BLaER1 treated with 17β-estradiol and CSF1 and Interleukin-3, amounts not matched to agents 10 nM and 100 nM (cell line): ENCODE data around the gene ATF6.
A peak's percentile ranks its signal among the peaks of the same experiment; 100 is the strongest.

ENCODE experiments used
- H3K27ac ChIP-seq, 11 experiments: shearing (Covaris generic); formaldehyde crosslinking; 2 replicates each; pipeline ENCODE4 v1.8.1; 2022
- H3K27me3 ChIP-seq, 11 experiments: shearing (Covaris generic); formaldehyde crosslinking; 2 replicates each; pipeline ENCODE4 v1.8.1; 2022
- H3K36me3 ChIP-seq, 11 experiments: shearing (Covaris generic); formaldehyde crosslinking; 2 replicates each; pipeline ENCODE4 v1.8.1; 2022
- H3K4me1 ChIP-seq, 10 experiments: shearing (Covaris generic); formaldehyde crosslinking; 2 replicates each; pipeline ENCODE4 v1.8.1; 2022
- H3K4me2 ChIP-seq, 11 experiments: shearing (Covaris generic); formaldehyde crosslinking; 2 replicates each; pipeline ENCODE4 v1.8.1; 2022
- H3K4me3 ChIP-seq, 10 experiments: shearing (Covaris generic); formaldehyde crosslinking; 2 replicates each; pipeline ENCODE4 v1.8.1; 2022
- H3K9ac ChIP-seq, 11 experiments: shearing (Covaris generic); formaldehyde crosslinking; 2 replicates each; pipeline ENCODE4 v1.8.1; 2022
- H3K9me3 ChIP-seq, 11 experiments: shearing (Covaris generic); formaldehyde crosslinking; replicated peaks in 1 of 11; 2 replicates each; pipeline ENCODE4 v1.8.1; 2022
- H4K20me1 ChIP-seq, 11 experiments: shearing (Covaris generic); formaldehyde crosslinking; 2 replicates each; pipeline ENCODE4 v1.8.1; 2022
- Cebpa-rat ChIP-seq, 11 experiments: shearing (Covaris generic); IDR thresholded peaks; 2 replicates each; pipeline ENCODE4 v1.8.1; 2022

The ATF6 gene

DNA sequence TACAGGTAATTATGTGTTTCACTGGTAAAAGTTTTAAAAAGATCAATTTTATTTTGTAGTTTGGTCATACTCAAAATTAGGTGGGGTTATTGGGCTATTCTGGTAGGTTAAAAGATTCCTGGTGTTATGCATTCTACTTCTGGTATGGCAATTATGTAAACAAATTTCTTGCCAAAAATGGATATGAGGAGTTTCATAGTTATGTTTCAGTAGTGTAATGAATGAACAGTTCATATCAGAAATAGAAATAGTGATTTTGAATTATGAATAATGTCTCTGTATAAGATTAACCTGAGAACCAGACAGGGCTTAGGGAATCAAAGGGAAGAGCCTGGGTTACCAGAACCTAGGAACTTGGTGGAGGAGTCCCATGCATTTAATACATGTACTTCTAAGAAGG, 15.9 kb downstream of the ATF6 start:
- no peak overlapping the region for H3K9ac ChIP-seq
- TF ChIP-seq Cebpa-rat (IDR thresholded peaks at IDR 0.05): no peak
- no peaks in the 10 kb centered on the region for H3K27me3 ChIP-seq
- no peak overlapping the region for H3K27ac ChIP-seq
- no peaks in the 10 kb centered on the region for H3K9me3 ChIP-seq
- no peak overlapping the region for H3K4me2 ChIP-seq
- H4K20me1 ChIP-seq: peaks cover 0 to 70% (median 27%) of the 10 kb centered on the region in 11 experiments; a peak in 12 of 22 replicates
- peaks cover 5 to 40% (median 18%) of the 10 kb centered on the region in 10 experiments for H3K4me1 ChIP-seq
- H3K4me3 ChIP-seq: no peak overlapping the region
- peaks cover 55 to 87% (median 65%) of the 10 kb centered on the region in 11 experiments for H3K36me3 ChIP-seq

DNA sequence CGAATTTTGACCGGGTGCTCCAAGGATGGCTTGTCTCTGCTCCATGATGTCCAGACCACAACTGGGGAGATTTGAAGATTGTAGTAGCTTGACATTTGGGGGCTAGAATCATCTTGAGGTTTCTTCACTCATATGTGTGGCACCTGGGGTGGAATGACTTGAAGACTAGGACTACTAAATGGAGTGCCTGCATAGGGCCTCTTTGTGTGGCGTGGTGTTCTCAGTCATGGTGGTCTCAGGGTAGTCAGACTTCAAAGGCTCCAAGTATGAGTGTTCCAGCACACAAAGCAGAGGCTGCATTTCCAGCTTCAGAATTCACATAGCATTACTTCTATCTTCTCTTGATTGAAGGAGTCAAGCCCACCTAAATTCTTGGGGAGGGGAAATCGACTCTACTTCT, 16.8 kb downstream of the ATF6 start:
- TF ChIP-seq Cebpa-rat (IDR thresholded peaks at IDR 0.05): no peak
- H3K27me3 ChIP-seq: no peaks in the 10 kb centered on the region
- no peak overlapping the region for H3K4me3 ChIP-seq
- peaks cover 61 to 93% (median 71%) of the 10 kb centered on the region in 11 experiments for H3K36me3 ChIP-seq
- no peaks in the 10 kb centered on the region for H3K9me3 ChIP-seq
- H3K9ac ChIP-seq: no peak overlapping the region
- no peak overlapping the region for H3K4me2 ChIP-seq
- no peak overlapping the region for H3K27ac ChIP-seq
- peaks cover 5 to 31% (median 16%) of the 10 kb centered on the region in 10 experiments for H3K4me1 ChIP-seq
- H4K20me1 ChIP-seq: peaks cover 0 to 69% (median 19%) of the 10 kb centered on the region in 11 experiments; a peak in 11 of 22 replicates

DNA sequence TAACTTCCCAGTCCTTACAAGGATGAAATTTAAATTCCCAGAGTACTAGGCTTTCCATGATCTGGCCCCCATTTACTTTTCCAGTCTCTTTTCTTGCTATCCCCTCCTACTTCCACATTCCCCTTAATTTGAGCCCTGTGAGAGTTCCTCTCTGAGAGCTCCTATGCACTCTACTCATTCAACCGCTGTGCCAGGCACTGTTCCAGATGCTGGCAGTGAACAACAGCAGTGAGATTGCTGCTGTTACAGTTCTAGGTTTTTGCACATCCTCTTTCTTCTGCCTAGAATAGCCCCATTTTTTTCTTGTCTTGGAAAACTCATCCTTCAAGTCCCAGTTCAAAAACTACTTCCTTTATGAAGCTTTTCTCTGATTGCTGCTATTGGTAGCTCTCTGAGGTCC, 18.8 kb downstream of the ATF6 start:
- peaks cover 0 to 20% (median 0%) of the 10 kb centered on the region in 10 experiments; a peak in 5 of 20 replicates for H3K4me1 ChIP-seq
- H3K4me3 ChIP-seq: no peak overlapping the region
- H3K4me2 ChIP-seq: peak overlapping the region in 2 of 11 experiments; percentile 24 to 28; a peak in 4 of 22 replicates
- H3K36me3 ChIP-seq: peaks cover 70 to 98% (median 83%) of the 10 kb centered on the region in 11 experiments
- no peak overlapping the region for H3K27ac ChIP-seq
- peaks cover 0 to 68% (median 11%) of the 10 kb centered on the region in 11 experiments; a peak in 10 of 22 replicates for H4K20me1 ChIP-seq
- H3K9me3 ChIP-seq: no peaks in the 10 kb centered on the region
- TF ChIP-seq Cebpa-rat (IDR thresholded peaks at IDR 0.05): no peak
- no peaks in the 10 kb centered on the region for H3K27me3 ChIP-seq
- no peak overlapping the region; a peak in 1 of 22 replicates for H3K9ac ChIP-seq

DNA sequence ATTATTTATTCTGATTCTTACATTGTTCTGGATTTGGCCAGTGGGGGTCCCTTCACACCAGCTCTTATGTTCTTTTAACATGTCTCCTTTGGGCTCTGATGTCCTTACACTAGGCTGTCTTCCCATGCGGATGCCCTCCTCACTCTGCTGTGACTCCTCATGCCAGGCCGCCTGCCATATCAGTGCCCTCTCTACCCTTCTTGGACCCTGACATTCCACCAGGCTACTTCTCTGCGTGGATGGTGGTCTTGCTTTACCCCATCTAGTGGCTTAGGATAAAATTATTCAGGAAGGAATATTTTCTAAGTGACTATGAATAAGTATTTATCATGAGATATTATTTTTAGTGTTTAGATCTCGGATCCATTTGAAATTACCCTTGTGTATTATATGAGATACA, 21.2 kb downstream of the ATF6 start:
- Histone ChIP-seq H3K4me3 (no peak overlapping the region), H4K20me1 (peaks cover 0 to 76% (median 10%) of the 10 kb centered on the region in 11 experiments; a peak in 11 of 22 replicates), H3K4me2 (no peak overlapping the region), H3K4me1 (peaks cover 0 to 26% (median 5%) of the 10 kb centered on the region in 10 experiments; a peak in 13 of 20 replicates), H3K9ac (no peak overlapping the region), H3K9me3 (no peaks in the 10 kb centered on the region), H3K36me3 (peaks cover 77 to 100% (median 87%) of the 10 kb centered on the region in 11 experiments), H3K27ac (no peak overlapping the region), H3K27me3 (no peaks in the 10 kb centered on the region)
- no peak for TF ChIP-seq Cebpa-rat (IDR thresholded peaks at IDR 0.05)

DNA sequence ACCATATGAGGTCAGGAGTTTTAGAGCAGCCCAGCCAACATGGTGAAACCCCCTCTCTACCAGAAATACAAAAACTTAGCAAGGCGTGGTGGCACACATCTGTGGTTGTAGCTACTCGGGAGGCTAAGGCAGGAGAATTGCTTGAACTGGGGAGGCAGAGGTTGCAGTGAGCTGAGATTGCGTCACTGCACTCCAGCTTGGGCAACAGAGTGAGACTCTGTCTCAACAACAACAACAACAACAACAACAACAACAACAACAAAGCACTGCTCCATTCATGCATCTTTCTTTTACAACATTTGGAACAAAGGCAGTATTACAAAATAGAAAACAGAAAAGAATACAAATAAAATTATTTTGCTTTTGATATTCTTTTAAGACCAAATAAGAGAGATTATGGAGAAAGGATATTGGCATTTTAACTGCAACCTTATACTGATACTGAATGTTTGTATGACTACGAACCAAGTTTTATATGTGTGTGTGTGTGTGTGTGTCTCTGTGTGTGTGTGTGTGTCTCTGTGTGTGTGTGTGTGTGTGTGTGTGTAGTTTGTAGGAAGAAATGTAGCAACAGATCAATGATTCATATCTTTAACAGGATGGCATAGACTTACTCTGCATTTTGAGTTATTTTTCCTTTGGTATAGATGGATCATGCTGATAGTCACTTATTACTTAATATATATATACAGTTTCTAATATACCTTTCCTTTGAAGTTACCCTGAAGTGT, 24.6 kb downstream of the ATF6 start:
- peaks cover 0 to 77% (median 3%) of the 10 kb centered on the region in 11 experiments; a peak in 9 of 22 replicates for H4K20me1 ChIP-seq
- no peak overlapping the region for H3K27ac ChIP-seq
- no peak overlapping the region for H3K9ac ChIP-seq
- peak overlapping the region in 6 of 11 experiments; percentile 1 to 31 (median 24); a peak in 2 of 22 replicates for H3K4me2 ChIP-seq
- no peak overlapping the region for H3K4me3 ChIP-seq
- H3K36me3 ChIP-seq: peaks cover 76 to 100% (median 92%) of the 10 kb centered on the region in 11 experiments
- peak in 8 of 11 experiments; percentile 24 to 67 (median 40); a peak in 8 of 22 replicates for TF ChIP-seq Cebpa-rat (IDR thresholded peaks at IDR 0.05)
- H3K27me3 ChIP-seq: no peaks in the 10 kb centered on the region
- peaks cover 0 to 16% (median 5%) of the 10 kb centered on the region in 10 experiments; a peak in 13 of 20 replicates for H3K4me1 ChIP-seq
- H3K9me3 ChIP-seq: no peaks in the 10 kb centered on the region

DNA sequence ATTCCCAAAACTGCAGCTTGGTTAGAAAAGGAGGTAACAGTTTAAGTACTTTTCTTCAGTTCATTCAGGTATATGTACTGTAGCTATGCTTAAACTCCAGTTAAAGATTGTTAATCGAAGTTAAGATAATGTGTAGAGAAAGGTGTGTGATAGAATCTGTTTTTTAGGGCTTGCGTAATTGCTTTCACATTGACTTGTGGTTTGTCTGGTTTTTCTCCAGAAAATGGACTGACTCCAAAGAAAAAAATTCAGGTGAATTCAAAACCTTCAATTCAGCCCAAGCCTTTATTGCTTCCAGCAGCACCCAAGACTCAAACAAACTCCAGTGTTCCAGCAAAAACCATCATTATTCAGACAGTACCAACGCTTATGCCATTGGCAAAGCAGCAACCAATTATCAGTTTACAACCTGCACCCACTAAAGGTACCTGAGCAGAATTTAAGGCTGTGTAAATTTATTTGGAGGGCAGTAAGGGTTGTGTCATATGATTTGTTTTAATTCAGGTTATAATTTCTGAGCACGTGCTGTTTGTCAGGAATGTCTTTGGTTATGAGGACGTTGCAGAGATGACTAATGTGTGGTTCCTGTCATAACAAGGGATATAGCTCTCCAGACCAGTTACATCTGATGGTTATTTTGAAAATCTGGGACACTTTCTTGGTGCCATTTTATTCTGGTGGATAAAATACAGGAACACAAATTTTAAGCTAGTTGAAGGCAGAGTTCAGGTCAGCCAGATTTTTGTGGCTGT, 26.0 kb downstream of the ATF6 start:
- peaks cover 0 to 16% (median 5%) of the 10 kb centered on the region in 10 experiments; a peak in 13 of 20 replicates for H3K4me1 ChIP-seq
- H3K36me3 ChIP-seq: peaks cover 76 to 100% (median 92%) of the 10 kb centered on the region in 11 experiments
- no peak for TF ChIP-seq Cebpa-rat (IDR thresholded peaks at IDR 0.05)

DNA sequence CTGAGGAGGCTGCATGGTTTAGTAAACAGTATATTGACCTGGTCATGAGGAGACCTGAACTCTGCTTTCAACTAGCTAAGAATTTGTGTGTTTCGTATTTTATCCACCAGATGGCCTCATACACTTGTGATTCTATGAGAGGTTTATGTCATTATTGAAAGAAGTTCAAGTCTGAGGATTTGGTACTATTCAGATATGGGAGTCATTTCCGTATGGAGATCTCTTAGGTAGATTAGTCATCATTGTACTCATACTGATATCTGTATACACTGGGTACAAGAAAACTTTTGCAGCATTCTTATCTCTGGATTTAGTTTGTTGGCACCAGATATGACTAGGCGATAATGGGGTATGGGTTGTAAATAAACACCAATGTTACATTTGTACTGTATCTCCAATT, 26.6 kb downstream of the ATF6 start:
- H3K4me2 ChIP-seq: no peak overlapping the region
- no peaks in the 10 kb centered on the region for H3K9me3 ChIP-seq
- H3K27ac ChIP-seq: no peak overlapping the region
- no peaks in the 10 kb centered on the region for H3K27me3 ChIP-seq
- peaks cover 0 to 78% (median 3%) of the 10 kb centered on the region in 11 experiments; a peak in 9 of 22 replicates for H4K20me1 ChIP-seq
- H3K36me3 ChIP-seq: peaks cover 79 to 100% (median 92%) of the 10 kb centered on the region in 11 experiments
- no peak for TF ChIP-seq Cebpa-rat (IDR thresholded peaks at IDR 0.05)
- peaks cover 0 to 16% (median 5%) of the 10 kb centered on the region in 10 experiments; a peak in 13 of 20 replicates for H3K4me1 ChIP-seq
- no peak overlapping the region for H3K9ac ChIP-seq
- H3K4me3 ChIP-seq: no peak overlapping the region

More for the DNA sequence above, 26.0 kb downstream of the ATF6 start:
- Histone ChIP-seq H4K20me1 (peaks cover 0 to 84% (median 3%) of the 10 kb centered on the region in 11 experiments; a peak in 9 of 22 replicates), H3K4me3 (no peak overlapping the region), H3K9me3 (no peaks in the 10 kb centered on the region), H3K27me3 (no peaks in the 10 kb centered on the region), H3K4me2 (no peak overlapping the region), H3K27ac (no peak overlapping the region), H3K9ac (no peak overlapping the region)

DNA sequence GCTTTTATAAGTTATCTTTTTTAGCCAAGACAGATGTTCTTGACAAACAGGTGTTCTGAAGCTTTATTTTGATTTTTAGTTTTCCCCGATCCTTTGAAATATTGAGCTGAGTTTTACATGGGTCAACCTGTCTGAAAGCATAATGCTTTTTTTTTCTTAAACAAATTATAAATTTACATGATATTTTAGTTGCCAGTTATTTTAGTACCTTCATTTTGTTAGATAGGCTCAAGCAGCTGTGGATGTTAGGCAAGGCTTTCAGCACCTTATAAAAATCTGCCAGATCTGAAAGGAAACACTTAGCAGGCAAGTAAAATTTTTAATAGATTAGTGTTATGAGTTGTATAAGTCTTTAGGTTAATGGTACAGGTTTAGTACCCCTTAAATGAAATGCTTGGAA, 33.7 kb downstream of the ATF6 start:
- no peaks in the 10 kb centered on the region for H3K4me1 ChIP-seq
- no peak overlapping the region for H3K27ac ChIP-seq
- no peaks in the 10 kb centered on the region for H3K9me3 ChIP-seq
- no peaks in the 10 kb centered on the region for H3K27me3 ChIP-seq
- H4K20me1 ChIP-seq: peaks cover 0 to 43% (median 0%) of the 10 kb centered on the region in 11 experiments; a peak in 4 of 22 replicates
- H3K4me3 ChIP-seq: no peak overlapping the region
- no peak overlapping the region for H3K9ac ChIP-seq
- no peak overlapping the region for H3K4me2 ChIP-seq
- TF ChIP-seq Cebpa-rat (IDR thresholded peaks at IDR 0.05): no peak
- H3K36me3 ChIP-seq: peaks cover 79 to 95% (median 93%) of the 10 kb centered on the region in 11 experiments

DNA sequence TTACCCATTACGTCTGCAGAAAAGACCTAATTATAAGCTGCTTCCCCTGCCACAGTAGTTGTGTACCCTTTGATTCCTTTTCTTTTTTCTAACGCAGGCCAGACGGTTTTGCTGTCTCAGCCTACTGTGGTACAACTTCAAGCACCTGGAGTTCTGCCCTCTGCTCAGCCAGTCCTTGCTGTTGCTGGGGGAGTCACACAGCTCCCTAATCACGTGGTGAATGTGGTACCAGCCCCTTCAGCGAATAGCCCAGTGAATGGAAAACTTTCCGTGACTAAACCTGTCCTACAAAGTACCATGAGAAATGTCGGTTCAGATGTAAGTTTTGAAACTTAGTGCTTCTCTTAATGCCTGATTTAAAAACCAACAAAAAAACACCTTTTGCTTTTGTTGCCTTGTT, 35.8 kb downstream of the ATF6 start:
- Histone ChIP-seq H3K27ac (no peak overlapping the region), H3K36me3 (peaks cover 70 to 95% (median 90%) of the 10 kb centered on the region in 11 experiments), H3K4me2 (no peak overlapping the region), H3K9me3 (no peaks in the 10 kb centered on the region), H3K4me3 (no peak overlapping the region), H4K20me1 (peaks cover 0 to 45% (median 0%) of the 10 kb centered on the region in 11 experiments; a peak in 6 of 22 replicates), H3K4me1 (peaks cover 0 to 18% (median 0%) of the 10 kb centered on the region in 10 experiments; a peak in 3 of 20 replicates), H3K9ac (no peak overlapping the region), H3K27me3 (no peaks in the 10 kb centered on the region)
- no peak for TF ChIP-seq Cebpa-rat (IDR thresholded peaks at IDR 0.05)
